NCI-H345 treated with DMSO at 0.1 percent for 48 hours (cell line): ENCODE data around the gene SHISAL1.
"Not testable (repeated sequence)": the region's sequence is repeated elsewhere in the genome, so short reads cannot be mapped to it uniquely, and the experiment has no call there.

Experiments
- DNase-seq: peaks from one replicate; lab custom pipeline; 2025; ENCODE audit not compliant: unreplicated experiment; lab: John Stamatoyannopoulos, UW

Gene SHISAL1

GRCh38 chr22:44305455-44305854 lies 7.3 kb downstream of the SHISAL1 start:
- DNase-seq: no peak

GRCh38 chr22:44304911-44305310 lies 7.8 kb downstream of the SHISAL1 start:
- DNase-seq: no peak

- no peak for DNase-seq
Measured at GRCh38 chr22:44304354-44304753, 8.4 kb downstream of the SHISAL1 start.

GRCh38 chr22:44302363-44302762 lies 10.4 kb downstream of the SHISAL1 start:
- DNase-seq: not testable (repeated sequence)

- no peak for DNase-seq
Measured at GRCh38 chr22:44301039-44301438, 11.7 kb downstream of the SHISAL1 start.

GRCh38 chr22:44299124-44299523 lies 13.6 kb downstream of the SHISAL1 start:
- DNase-seq: no peak

- no peak for DNase-seq
Measured at GRCh38 chr22:44298406-44299091, 14.2 kb downstream of the SHISAL1 start.

- DNase-seq: no peak
Measured at GRCh38 chr22:44297470-44298061, 15.2 kb downstream of the SHISAL1 start.

- no peak for DNase-seq
Measured at GRCh38 chr22:44295406-44295805, 17.3 kb downstream of the SHISAL1 start.

- no peak for DNase-seq
Measured at GRCh38 chr22:44293876-44294275, 18.9 kb downstream of the SHISAL1 start.

GRCh38 chr22:44293034-44293433 lies 19.7 kb downstream of the SHISAL1 start:
- no peak for DNase-seq

- no peak for DNase-seq
Measured at GRCh38 chr22:44292521-44292920, 20.2 kb downstream of the SHISAL1 start.

GRCh38 chr22:44291674-44292360 lies 20.9 kb downstream of the SHISAL1 start:
- no peak for DNase-seq

- DNase-seq: no peak
Measured at GRCh38 chr22:44291265-44291664, 21.5 kb downstream of the SHISAL1 start.

- DNase-seq: no peak
Measured at GRCh38 chr22:44289414-44290171, 23.2 kb downstream of the SHISAL1 start.

- no peak for DNase-seq
Measured at GRCh38 chr22:44288913-44289312, 23.8 kb downstream of the SHISAL1 start.

GRCh38 chr22:44287741-44288140 lies 25.0 kb downstream of the SHISAL1 start:
- no peak for DNase-seq

GRCh38 chr22:44287121-44287693 lies 25.5 kb downstream of the SHISAL1 start:
- no peak for DNase-seq

GRCh38 chr22:44286646-44287045 lies 26.1 kb downstream of the SHISAL1 start:
- DNase-seq: no peak

GRCh38 chr22:44284711-44285110 lies 28.0 kb downstream of the SHISAL1 start:
- no peak for DNase-seq
